K562 (cell line): ENCODE measurements around the gene AMBRA1. TPM values are rescaled to one million over a fixed set of nuclear protein-coding genes. Genes with fewer than 3 reads are reported as not detected.

Experiments
- FOSL1 ChIP-seq: fragments of 200-800 bp; sonication (Bioruptor generic); conservative IDR thresholded peaks from 2 replicates; pipeline ENCODE4 v1.6.1; 2016; ENCODE audit warnings: missing genetic modification characterization, missing compliant biosample characterization
- HNRNPK ChIP-seq: fragments of 200-400 bp; formaldehyde crosslinking; IDR thresholded peaks from one replicate; pipeline ENCODE4 v1.6.1; 2018; ENCODE audit warnings: mild to moderate bottlenecking, low read depth, low read length; ENCODE audit not compliant: poor library complexity, severe bottlenecking
- KDM2B ChIP-seq: fragments of 250-450 bp; sonication (Bioruptor Pico); IDR thresholded peaks from 2 replicates; pipeline ENCODE4 v1.8.0; 2021; ENCODE audit warnings: mild to moderate bottlenecking, moderate library complexity
- PCBP1 ChIP-seq: fragments of 200-400 bp; formaldehyde crosslinking; IDR thresholded peaks from 2 replicates; pipeline ENCODE4 v1.6.1; 2018; ENCODE audit warnings: mild to moderate bottlenecking, low read depth, low read length; ENCODE audit not compliant: poor library complexity, severe bottlenecking
- PML ChIP-seq: IDR thresholded peaks from 2 replicates; pipeline ENCODE4 v1.6.1; 2012; ENCODE audit warnings: low read length, inconsistent platforms
- TAF7 ChIP-seq: fragments of 450-650 bp; IDR thresholded peaks from 2 replicates; pipeline ENCODE4 v1.6.1; 2016; ENCODE audit warnings: missing genetic modification characterization, missing compliant biosample characterization
- THRAP3 ChIP-seq: fragments of 450-650 bp; IDR thresholded peaks from 2 replicates; pipeline ENCODE4 v1.6.1; 2016; ENCODE audit warnings: mild to moderate bottlenecking, inconsistent platforms, borderline replicate concordance
- ZBTB17 ChIP-seq: fragments of 450-650 bp; formaldehyde crosslinking; IDR thresholded peaks from 2 replicates; pipeline ENCODE4 v1.4.0; 2020; ENCODE audit warnings: mild to moderate bottlenecking
- ZNF282 ChIP-seq: sonication (generic); formaldehyde crosslinking; IDR thresholded peaks from 2 replicates; pipeline ENCODE4 v1.8.1; 2023; ENCODE audit warnings: missing genetic modification reagents
- ZNF347 ChIP-seq: fragments of 450-650 bp; formaldehyde crosslinking; IDR thresholded peaks from 2 replicates; pipeline ENCODE4 v1.4.0; 2020; ENCODE audit warnings: low read depth, mild to moderate bottlenecking, moderate library complexity
- polyA plus RNA-seq, 8 experiments: library from polyadenylated mRNA; depleted of rRNA in 4 of 8; stranded (reverse) in 5 of 8; unstranded in 3 of 8; fragments of >200 nt; fragmentation: Nextera tagmentation in 2 of 8; fragmentation: Illumina TruSeq in 1 of 8; extraction: Ambion mirVana in 2 of 8; extraction: Trizol in 1 of 8; gene quantifications; 2 replicates each; pipeline versions ENCODE4 v1.2.1 to v1.2.3, GENCODE V29; 2011 to 2014; ENCODE audit warnings: inconsistent platforms in 1 of 8, missing spikeins in 1 of 8
- total RNA-seq, 7 experiments: library from RNA; depleted of rRNA in 6 of 7; stranded (reverse); fragments of >200 nt in 6 of 7; fragmentation: Illumina TruSeq in 2 of 7; extraction: Trizol in 2 of 7; gene quantifications; 2 replicates each; pipeline versions ENCODE4 v1.2.1 to v1.2.3, GENCODE V29; 2011 to 2021; ENCODE audit warnings: low replicate concordance in 1 of 7
- TF ChIP-seq, protein P1 (sequence below): fragments of 250-450 bp; sonication (Bioruptor Pico); IDR thresholded peaks from 2 replicates; pipeline ENCODE4 v1.8.0; 2021; ENCODE audit warnings: borderline replicate concordance, mild to moderate bottlenecking, moderate library complexity; ENCODE audit not compliant: poor library complexity, severe bottlenecking
- TF ChIP-seq, protein P2 (sequence below), 2 experiments: fragments of 450-650 bp; formaldehyde crosslinking in 1 of 2; IDR thresholded peaks; 2 replicates each; pipeline versions ENCODE4 v1.4.0 to v1.6.1; 2014 to 2020; ENCODE audit warnings: mild to moderate bottlenecking in 2 of 2, borderline replicate concordance in 1 of 2, low read depth in 1 of 2
- TF ChIP-seq, protein P3 (sequence below): fragments of 450-650 bp; IDR thresholded peaks from one replicate; pipeline ENCODE4 v1.6.1; 2018; ENCODE audit warnings: mild to moderate bottlenecking, moderate library complexity; ENCODE audit not compliant: partially characterized antibody
- TF ChIP-seq, protein P4 (sequence below): fragments of 450-650 bp; IDR thresholded peaks from 2 replicates; pipeline ENCODE4 v1.6.1; 2016

AMBRA1 gene
- total and polyA plus RNA-seq, 9 of the 15 experiments (the other 6 are each of a cell fraction or from before 2014, with no cell fraction given) = 0.15 to 24.5 (median 13.0) TPM

DNA sequence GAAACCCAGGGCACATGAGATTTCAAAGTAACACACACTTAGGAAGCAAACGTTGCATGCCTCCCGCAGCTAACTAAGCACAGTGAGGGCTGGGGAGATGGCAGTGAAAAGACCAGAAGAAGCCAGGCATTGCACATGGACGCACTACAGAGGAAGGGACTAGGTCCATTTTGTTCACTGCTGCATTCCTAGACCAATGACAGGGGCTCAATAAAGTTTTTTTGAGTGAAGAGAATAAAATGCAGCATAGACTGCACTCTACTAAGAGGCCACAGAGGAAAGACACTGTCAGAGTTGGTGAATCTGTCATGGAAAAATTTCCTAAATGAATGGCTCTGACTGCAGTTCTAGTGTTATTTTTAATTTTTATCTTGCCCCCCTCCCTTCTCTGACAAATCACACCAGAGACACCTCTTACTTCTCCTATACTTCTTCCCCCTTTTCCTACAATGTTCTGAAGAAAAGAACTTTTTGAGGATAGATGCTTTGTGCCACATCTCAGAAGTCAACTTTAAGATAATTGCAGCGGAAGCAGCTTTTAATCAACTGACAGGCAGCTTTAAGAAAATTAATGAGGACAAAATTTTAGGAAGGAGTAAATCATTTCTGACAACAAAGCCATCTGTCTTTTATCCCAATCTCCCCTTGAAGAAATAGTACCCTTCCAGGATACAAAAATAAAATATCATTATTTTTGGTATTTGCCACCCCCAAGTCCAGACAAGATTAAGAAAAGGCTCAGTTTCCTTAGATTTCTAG is 167.4 kb downstream of the AMBRA1 start (continued):
- no peak for TF ChIP-seq ZNF347 (CRISPR knock-in tag)
- TF ChIP-seq, protein P1, sequence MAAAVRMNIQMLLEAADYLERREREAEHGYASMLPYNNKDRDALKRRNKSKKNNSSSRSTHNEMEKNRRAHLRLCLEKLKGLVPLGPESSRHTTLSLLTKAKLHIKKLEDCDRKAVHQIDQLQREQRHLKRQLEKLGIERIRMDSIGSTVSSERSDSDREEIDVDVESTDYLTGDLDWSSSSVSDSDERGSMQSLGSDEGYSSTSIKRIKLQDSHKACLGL (CRISPR knock-in tag) = no peak
- TF ChIP-seq, protein P2, sequence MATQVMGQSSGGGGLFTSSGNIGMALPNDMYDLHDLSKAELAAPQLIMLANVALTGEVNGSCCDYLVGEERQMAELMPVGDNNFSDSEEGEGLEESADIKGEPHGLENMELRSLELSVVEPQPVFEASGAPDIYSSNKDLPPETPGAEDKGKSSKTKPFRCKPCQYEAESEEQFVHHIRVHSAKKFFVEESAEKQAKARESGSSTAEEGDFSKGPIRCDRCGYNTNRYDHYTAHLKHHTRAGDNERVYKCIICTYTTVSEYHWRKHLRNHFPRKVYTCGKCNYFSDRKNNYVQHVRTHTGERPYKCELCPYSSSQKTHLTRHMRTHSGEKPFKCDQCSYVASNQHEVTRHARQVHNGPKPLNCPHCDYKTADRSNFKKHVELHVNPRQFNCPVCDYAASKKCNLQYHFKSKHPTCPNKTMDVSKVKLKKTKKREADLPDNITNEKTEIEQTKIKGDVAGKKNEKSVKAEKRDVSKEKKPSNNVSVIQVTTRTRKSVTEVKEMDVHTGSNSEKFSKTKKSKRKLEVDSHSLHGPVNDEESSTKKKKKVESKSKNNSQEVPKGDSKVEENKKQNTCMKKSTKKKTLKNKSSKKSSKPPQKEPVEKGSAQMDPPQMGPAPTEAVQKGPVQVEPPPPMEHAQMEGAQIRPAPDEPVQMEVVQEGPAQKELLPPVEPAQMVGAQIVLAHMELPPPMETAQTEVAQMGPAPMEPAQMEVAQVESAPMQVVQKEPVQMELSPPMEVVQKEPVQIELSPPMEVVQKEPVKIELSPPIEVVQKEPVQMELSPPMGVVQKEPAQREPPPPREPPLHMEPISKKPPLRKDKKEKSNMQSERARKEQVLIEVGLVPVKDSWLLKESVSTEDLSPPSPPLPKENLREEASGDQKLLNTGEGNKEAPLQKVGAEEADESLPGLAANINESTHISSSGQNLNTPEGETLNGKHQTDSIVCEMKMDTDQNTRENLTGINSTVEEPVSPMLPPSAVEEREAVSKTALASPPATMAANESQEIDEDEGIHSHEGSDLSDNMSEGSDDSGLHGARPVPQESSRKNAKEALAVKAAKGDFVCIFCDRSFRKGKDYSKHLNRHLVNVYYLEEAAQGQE (IDR thresholded peaks at IDR 0.05; ENCODE audit: borderline replicate concordance) = no peak
- TF ChIP-seq, protein P2 (CRISPR knock-in tag; IDR thresholded peaks at IDR 0.05; ENCODE audit: low read depth) = no peak
- TF ChIP-seq TAF7 (tag) = no peak
- TF ChIP-seq FOSL1 (tag) = no peak
- no peak for TF ChIP-seq HNRNPK
- no peak for TF ChIP-seq ZBTB17 (CRISPR knock-in tag)
- peak; percentile 36; the same call in 1 of the 2 replicates for TF ChIP-seq PML
- TF ChIP-seq, protein P3, sequence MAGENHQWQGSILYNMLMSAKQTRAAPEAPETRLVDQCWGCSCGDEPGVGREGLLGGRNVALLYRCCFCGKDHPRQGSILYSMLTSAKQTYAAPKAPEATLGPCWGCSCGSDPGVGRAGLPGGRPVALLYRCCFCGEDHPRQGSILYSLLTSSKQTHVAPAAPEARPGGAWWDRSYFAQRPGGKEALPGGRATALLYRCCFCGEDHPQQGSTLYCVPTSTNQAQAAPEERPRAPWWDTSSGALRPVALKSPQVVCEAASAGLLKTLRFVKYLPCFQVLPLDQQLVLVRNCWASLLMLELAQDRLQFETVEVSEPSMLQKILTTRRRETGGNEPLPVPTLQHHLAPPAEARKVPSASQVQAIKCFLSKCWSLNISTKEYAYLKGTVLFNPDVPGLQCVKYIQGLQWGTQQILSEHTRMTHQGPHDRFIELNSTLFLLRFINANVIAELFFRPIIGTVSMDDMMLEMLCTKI = no peak
- TF ChIP-seq, protein P4, sequence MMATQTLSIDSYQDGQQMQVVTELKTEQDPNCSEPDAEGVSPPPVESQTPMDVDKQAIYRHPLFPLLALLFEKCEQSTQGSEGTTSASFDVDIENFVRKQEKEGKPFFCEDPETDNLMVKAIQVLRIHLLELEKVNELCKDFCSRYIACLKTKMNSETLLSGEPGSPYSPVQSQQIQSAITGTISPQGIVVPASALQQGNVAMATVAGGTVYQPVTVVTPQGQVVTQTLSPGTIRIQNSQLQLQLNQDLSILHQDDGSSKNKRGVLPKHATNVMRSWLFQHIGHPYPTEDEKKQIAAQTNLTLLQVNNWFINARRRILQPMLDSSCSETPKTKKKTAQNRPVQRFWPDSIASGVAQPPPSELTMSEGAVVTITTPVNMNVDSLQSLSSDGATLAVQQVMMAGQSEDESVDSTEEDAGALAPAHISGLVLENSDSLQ = peak; percentile 75
- no peak for TF ChIP-seq ZNF282 (CRISPR knock-in tag)
- TF ChIP-seq PCBP1 = no peak
- no peak for TF ChIP-seq KDM2B
- TF ChIP-seq THRAP3 = no peak
